ENCODE results near the gene C9orf78. TPM values are rescaled to one million over a fixed set of nuclear protein-coding genes. Genes with fewer than 3 reads are reported as not detected.

C9orf78 gene
- total RNA-seq, 1 experiment from 2014 or later, result 37.5 TPM

- no peaks in the 10 kb centered on the region for H3K9me3 Mint-ChIP-seq
- no CpG with 5 or more reads among the region's 5 CpGs for WGBS (ENCODE audit: extremely low coverage, insufficient read length, low lambda C conversion rate)
These were observed 16.7 kb upstream of the C9orf78 start for GRCh38 chr9:129851821-129852220.

More at GRCh38 chr9:129851821-129852220, 16.7 kb upstream of the C9orf78 start:
- H3T11ph ChIP-seq (ENCODE audit: low read length), result no peak overlapping the region
- H3K18ac ChIP-seq (ENCODE audit: insufficient read length, low read depth, low read length), result no peak overlapping the region
- H3K14ac ChIP-seq (ENCODE audit: insufficient read depth, low read length), result no peak overlapping the region
- H3K27ac ChIP-seq (ENCODE audit: insufficient read length, low read depth, low read length), result no peak overlapping the region
- H3K27me3 Mint-ChIP-seq (ENCODE audit: low read depth), result no peaks in the 10 kb centered on the region
- H3K27me3 ChIP-seq (ENCODE audit: insufficient read depth, low read length), result no peaks in the 10 kb centered on the region
- H2BK20ac ChIP-seq (ENCODE audit: low read depth, low read length, poor library complexity, severe bottlenecking), result no peak overlapping the region
- no peak overlapping the region for H2BK12ac ChIP-seq (ENCODE audit: insufficient read length, low read depth, low read length)
- no peak overlapping the region for H2BK5ac ChIP-seq (ENCODE audit: insufficient read length, low read length)
- no peak overlapping the region for H3K4me2 ChIP-seq (ENCODE audit: insufficient read depth, insufficient read length, low read length)
- H3K56ac ChIP-seq (ENCODE audit: insufficient read length, low read depth, low read length), result no peak overlapping the region
- no peak overlapping the region for H2AK5ac ChIP-seq (ENCODE audit: insufficient read length, low read length)
- no peak overlapping the region for H2BK120ac ChIP-seq (ENCODE audit: low read depth, low read length, poor library complexity, severe bottlenecking)
- H4K91ac ChIP-seq (ENCODE audit: insufficient read length, low read depth, low read length), result no peak overlapping the region
- H3K23ac ChIP-seq (ENCODE audit: insufficient read length, low read depth, low read length), result no peak overlapping the region
- H3K79me1 ChIP-seq (ENCODE audit: insufficient read depth, low read depth, low read length, poor library complexity, severe bottlenecking), result no peaks in the 10 kb centered on the region
- TF ChIP-seq, protein P1, sequence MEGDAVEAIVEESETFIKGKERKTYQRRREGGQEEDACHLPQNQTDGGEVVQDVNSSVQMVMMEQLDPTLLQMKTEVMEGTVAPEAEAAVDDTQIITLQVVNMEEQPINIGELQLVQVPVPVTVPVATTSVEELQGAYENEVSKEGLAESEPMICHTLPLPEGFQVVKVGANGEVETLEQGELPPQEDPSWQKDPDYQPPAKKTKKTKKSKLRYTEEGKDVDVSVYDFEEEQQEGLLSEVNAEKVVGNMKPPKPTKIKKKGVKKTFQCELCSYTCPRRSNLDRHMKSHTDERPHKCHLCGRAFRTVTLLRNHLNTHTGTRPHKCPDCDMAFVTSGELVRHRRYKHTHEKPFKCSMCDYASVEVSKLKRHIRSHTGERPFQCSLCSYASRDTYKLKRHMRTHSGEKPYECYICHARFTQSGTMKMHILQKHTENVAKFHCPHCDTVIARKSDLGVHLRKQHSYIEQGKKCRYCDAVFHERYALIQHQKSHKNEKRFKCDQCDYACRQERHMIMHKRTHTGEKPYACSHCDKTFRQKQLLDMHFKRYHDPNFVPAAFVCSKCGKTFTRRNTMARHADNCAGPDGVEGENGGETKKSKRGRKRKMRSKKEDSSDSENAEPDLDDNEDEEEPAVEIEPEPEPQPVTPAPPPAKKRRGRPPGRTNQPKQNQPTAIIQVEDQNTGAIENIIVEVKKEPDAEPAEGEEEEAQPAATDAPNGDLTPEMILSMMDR (conservative IDR thresholded peaks at IDR 0.05), result no peak
- no peaks in the 10 kb centered on the region for H3K9me3 ChIP-seq (ENCODE audit: control insufficient read depth, low read depth, low read length)
- H3K4me1 ChIP-seq (ENCODE audit: insufficient read depth, low read length), result no peaks in the 10 kb centered on the region
- no peaks in the 10 kb centered on the region for H3K79me2 ChIP-seq (ENCODE audit: insufficient read depth, low read length)
- H3K27ac Mint-ChIP-seq, result no peak overlapping the region
- H3K23me2 ChIP-seq (ENCODE audit: insufficient read length, low read depth, low read length, poor library complexity, severe bottlenecking), result no peaks in the 10 kb centered on the region
- no peak overlapping the region for H4K5ac ChIP-seq (ENCODE audit: insufficient read length, low read depth, low read length)
- no peak overlapping the region for H3K4me3 Mint-ChIP-seq
- H4K8ac ChIP-seq (replicated peaks; ENCODE audit: insufficient read length, low read depth, low read length), result no peak overlapping the region
- no peaks in the 10 kb centered on the region for H3K4me1 Mint-ChIP-seq
- DNase-seq, result no peak
- H2BK15ac ChIP-seq (ENCODE audit: low read depth, low read length), result no peak overlapping the region
- no peak overlapping the region for H3K4ac ChIP-seq (ENCODE audit: low read depth, low read length)
- H3K9ac ChIP-seq (ENCODE audit: extremely low read depth, insufficient read length, low read length), result no peak overlapping the region
- H2AFZ ChIP-seq (ENCODE audit: low read length), result no peak overlapping the region
- H3K36me3 Mint-ChIP-seq (ENCODE audit: insufficient read depth in 1 of 3, low read depth in 3 of 3), result peaks cover 0 to 48% (median 21%) of the 10 kb centered on the region in 3 experiments; a peak in 6 of 7 replicates
- no peaks in the 10 kb centered on the region for H4K20me1 ChIP-seq (ENCODE audit: control insufficient read depth, insufficient read depth, insufficient read length)
